Activated CD4-positive, alpha-beta memory T cell treated with anti-CD3 and anti-CD28 coated beads for 36 hours (primary cell): Measurements from ENCODE around the gene CKAP5. TPM values are rescaled to one million over a fixed set of nuclear protein-coding genes. Genes with fewer than 3 reads are reported as not detected.

Experiments used
- CTCF ChIA-PET: fragments of 350-600 bp; sonication (Branson Sonifier 250); formaldehyde crosslinking; loops from one replicate; lab custom pipeline; 2021; ENCODE audit warnings: antibody characterized with exemption, inconsistent platforms; lab: Charles Lee
- POLR2A ChIA-PET: fragments of 350-600 bp; sonication (Branson Sonifier 250); formaldehyde crosslinking; loops from one replicate; lab custom pipeline; 2021; ENCODE audit warnings: antibody characterized with exemption; lab: Charles Lee
- DNase-seq: peaks from one replicate; pipeline ENCODE4 v3.0.0-alpha.2; 2020
- H3K27ac Mint-ChIP-seq: one replicate; pipeline ENCODE4 v1.8.0; 2021; ENCODE audit warnings: mixed read lengths
- H3K27me3 Mint-ChIP-seq: one replicate; pipeline ENCODE4 v1.8.0; 2021; ENCODE audit warnings: mixed read lengths
- H3K36me3 Mint-ChIP-seq: one replicate; pipeline ENCODE4 v1.8.0; 2021; ENCODE audit warnings: mixed read lengths
- H3K4me1 Mint-ChIP-seq: one replicate; pipeline ENCODE4 v1.8.0; 2021; ENCODE audit warnings: low read depth, mixed read lengths
- H3K4me3 Mint-ChIP-seq: one replicate; pipeline ENCODE4 v1.8.0; 2021; ENCODE audit warnings: mild to moderate bottlenecking, mixed read lengths
- H3K9me3 Mint-ChIP-seq: one replicate; pipeline ENCODE4 v1.8.0; 2021; ENCODE audit warnings: mixed read lengths
- intact Hi-C: fragments of 100-400 bp; cut with micrococcal nuclease; formaldehyde crosslinking; loops from one replicate; pipeline ENCODE4 v1.15.1; 2023
- total RNA-seq, 2 experiments: library from RNA; stranded (reverse); gene quantifications; one replicate each; pipeline ENCODE4 v1.2.3, GENCODE V29; 2021

Gene CKAP5
- total RNA-seq, 2 experiments from 2014 or later = 174 TPM

DNA sequence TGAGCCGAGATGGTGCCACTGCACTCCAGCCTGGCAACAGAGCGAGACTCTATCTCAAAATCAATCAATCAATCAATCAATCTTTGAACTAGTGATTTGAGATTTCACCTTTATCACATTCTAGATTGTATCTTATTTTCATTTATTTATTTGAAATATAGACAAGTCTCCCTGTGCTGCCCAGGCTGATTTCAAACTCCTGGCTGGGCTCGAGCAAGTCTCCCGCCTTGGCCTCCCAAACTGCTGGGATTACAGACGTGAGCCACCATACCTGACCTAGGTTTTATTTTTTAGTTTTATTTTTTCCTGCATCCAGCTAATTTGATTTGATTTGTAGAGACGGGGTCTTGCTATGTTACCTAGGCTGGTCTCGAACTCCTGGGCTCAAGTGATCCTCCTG lies 109.9 kb downstream of the CKAP5 start:
- CTCF ChIA-PET = interaction anchor here (0.5 kb wide), 1 partner anchor 299 kb away, joined by 4 read pairs; no protein-coding TSS in a partner anchor

DNA sequence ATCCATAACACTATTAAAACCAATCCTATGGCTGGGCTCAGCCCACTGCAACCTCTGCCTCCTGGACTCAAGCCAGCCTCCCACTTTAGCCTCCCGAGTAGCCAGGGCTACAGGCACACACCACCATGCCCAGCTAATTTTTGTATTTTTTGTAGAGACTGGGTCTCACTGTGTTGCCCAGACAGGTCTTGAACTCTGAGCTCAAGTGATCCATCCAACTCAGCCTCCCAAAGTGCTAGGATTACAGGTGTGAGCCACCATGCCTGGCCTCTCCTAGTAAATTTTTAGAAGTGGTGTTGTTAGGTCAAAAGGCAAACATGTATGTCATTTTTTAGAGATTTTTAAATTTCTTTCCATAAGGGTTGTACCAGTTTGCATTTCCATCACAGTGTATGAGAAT lies 112.8 kb downstream of the CKAP5 start:
- H3K27me3 Mint-ChIP-seq = no peaks in the 10 kb centered on the region
- intact Hi-C loops = no loop called here
- no peak for DNase-seq
- no peaks in the 10 kb centered on the region for H3K36me3 Mint-ChIP-seq
- ChIA-PET CTCF (no interaction called here), POLR2A (no interaction called here)
- H3K9me3 Mint-ChIP-seq = no peaks in the 10 kb centered on the region
- H3K4me1 Mint-ChIP-seq = no peaks in the 10 kb centered on the region
- H3K27ac Mint-ChIP-seq = no peak overlapping the region
- no peak overlapping the region for H3K4me3 Mint-ChIP-seq

More for the DNA sequence above, 109.9 kb downstream of the CKAP5 start:
- no peaks in the 10 kb centered on the region for H3K27me3 Mint-ChIP-seq
- no peaks in the 10 kb centered on the region for H3K9me3 Mint-ChIP-seq
- POLR2A ChIA-PET = no interaction called here
- no peaks in the 10 kb centered on the region for H3K4me1 Mint-ChIP-seq
- no peak overlapping the region for H3K4me3 Mint-ChIP-seq
- H3K27ac Mint-ChIP-seq = no peak overlapping the region
- no peak for DNase-seq
- intact Hi-C loops = no loop called here
- H3K36me3 Mint-ChIP-seq = peaks cover 4% of the 10 kb centered on the region

DNA sequence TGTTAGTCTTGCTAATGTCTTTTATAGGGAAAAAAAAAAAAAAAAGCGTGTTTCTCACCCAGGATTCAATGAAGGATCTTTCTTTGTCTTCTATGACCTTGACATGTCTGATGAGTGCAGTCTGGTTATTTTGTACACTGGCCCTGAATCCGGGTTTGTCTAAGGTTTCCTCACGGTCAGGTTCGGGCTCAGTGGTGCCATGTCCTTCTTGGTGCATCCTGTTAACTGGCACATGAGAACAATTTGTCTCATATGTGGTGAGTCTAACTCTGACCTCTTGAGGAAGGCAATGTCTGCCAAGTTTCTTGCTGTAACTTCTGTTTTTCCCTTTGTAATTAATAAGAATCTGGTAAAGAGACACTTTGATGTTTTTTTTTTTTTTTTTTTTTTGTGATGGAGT lies 114.5 kb downstream of the CKAP5 start:
- intact Hi-C loops = no loop called here
- no peak overlapping the region for H3K27ac Mint-ChIP-seq
- H3K36me3 Mint-ChIP-seq = no peaks in the 10 kb centered on the region
- no peak for DNase-seq
- H3K9me3 Mint-ChIP-seq = no peaks in the 10 kb centered on the region
- ChIA-PET POLR2A (no interaction called here), CTCF (no interaction called here)
- no peak overlapping the region for H3K4me3 Mint-ChIP-seq
- no peaks in the 10 kb centered on the region for H3K4me1 Mint-ChIP-seq
- H3K27me3 Mint-ChIP-seq = no peaks in the 10 kb centered on the region

DNA sequence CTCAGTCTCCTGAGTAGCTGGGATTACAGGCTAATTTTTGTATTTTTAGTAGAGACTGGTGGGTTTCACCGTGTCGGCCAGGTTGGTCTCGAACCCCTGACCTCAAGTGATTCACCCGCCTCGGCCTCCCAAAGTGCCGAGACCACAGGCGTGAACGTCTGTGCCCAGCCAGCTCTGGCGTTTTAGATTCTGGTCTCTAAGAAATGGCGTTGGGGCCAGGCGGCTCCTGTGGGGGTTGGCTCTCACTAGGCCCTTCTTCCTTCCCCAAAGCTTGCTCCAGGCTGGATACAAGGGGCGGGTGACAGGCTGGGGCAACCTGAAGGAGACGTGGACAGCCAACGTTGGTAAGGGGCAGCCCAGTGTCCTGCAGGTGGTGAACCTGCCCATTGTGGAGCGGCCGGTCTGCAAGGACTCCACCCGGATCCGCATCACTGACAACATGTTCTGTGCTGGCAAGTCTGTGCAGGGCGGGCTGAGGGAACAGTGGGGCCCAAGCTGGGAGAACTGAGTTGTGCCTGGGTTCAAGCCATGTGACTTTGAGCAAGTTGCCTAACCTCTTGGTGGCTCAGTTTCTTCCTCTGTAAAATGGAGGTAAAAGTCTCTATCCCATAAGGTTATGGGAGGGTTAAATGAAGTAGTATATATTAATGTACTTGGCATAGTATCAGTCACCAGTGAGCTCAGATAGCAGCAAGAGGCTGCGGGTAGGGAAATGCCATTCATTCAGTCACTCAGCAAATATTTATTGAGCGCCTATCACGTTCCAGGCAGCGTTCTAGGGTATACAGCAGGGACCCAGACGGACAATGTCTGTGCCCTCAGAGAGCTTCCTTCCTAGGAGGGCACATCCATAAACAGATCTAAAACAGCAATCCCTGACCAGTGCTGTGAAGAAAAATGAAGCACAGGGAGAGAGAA lies 116.7 kb downstream of the CKAP5 start:
- DNase-seq = no peak
- Mint-ChIP-seq H3K27me3 (no peaks in the 10 kb centered on the region), H3K4me1 (no peaks in the 10 kb centered on the region), H3K27ac (no peak overlapping the region), H3K4me3 (no peak overlapping the region), H3K36me3 (no peaks in the 10 kb centered on the region), H3K9me3 (no peaks in the 10 kb centered on the region)
- intact Hi-C loops = no loop called here
- ChIA-PET POLR2A (no interaction called here), CTCF (no interaction called here)

DNA sequence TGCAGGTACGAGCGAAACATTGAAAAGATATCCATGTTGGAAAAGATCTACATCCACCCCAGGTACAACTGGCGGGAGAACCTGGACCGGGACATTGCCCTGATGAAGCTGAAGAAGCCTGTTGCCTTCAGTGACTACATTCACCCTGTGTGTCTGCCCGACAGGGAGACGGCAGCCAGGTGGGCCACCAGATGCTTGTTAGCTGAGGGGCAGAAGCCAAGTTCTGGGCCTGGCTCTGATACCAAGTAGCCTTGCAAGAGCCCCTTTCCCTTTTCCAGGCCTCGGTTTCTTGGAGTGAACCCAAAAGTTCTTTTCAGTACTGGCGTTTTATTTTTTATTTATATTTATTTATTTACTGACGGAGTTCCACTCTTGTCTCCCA lies 117.4 kb downstream of the CKAP5 start:
- no peak overlapping the region for H3K4me3 Mint-ChIP-seq
- intact Hi-C loops = no loop called here
- POLR2A ChIA-PET = no interaction called here
- H3K27ac Mint-ChIP-seq = no peak overlapping the region
- CTCF ChIA-PET = no interaction called here
- no peaks in the 10 kb centered on the region for H3K36me3 Mint-ChIP-seq
- H3K9me3 Mint-ChIP-seq = no peaks in the 10 kb centered on the region
- H3K4me1 Mint-ChIP-seq = no peaks in the 10 kb centered on the region
- no peak for DNase-seq
- no peaks in the 10 kb centered on the region for H3K27me3 Mint-ChIP-seq

DNA sequence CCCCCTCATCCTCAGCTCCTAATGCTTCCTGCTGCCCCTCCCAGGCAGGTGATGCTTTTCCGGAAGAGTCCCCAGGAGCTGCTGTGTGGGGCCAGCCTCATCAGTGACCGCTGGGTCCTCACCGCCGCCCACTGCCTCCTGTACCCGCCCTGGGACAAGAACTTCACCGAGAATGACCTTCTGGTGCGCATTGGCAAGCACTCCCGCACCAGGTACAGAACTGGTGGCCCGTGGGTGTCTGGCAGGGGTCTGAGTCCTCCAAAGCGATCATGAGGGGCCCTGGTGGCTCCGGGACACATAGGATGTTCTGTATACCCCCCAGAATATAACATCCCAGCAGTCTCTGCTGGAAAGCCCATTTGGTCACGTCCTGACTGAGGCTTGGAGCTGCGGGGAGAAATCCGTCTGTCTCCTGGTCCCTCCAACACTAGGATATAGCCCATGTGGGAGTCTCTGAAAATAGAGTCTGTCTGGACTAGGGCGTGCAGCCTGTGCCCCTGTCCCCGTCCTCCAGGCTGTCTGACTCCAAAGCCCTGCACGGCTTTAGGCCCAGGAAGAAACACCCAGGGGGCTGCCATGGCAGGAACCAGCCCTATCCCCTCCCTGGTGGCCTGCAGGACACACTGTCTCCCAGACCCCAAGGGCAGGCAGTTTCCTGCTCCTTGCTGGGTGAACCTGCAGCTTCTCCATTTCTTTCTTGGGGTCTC lies 118.0 kb downstream of the CKAP5 start:
- Mint-ChIP-seq H3K4me1 (no peaks in the 10 kb centered on the region), H3K4me3 (no peak overlapping the region), H3K27ac (no peak overlapping the region), H3K36me3 (no peaks in the 10 kb centered on the region), H3K9me3 (no peaks in the 10 kb centered on the region), H3K27me3 (no peaks in the 10 kb centered on the region)
- ChIA-PET POLR2A (no interaction called here), CTCF (no interaction called here)
- intact Hi-C loops = no loop called here
- no peak for DNase-seq

DNA sequence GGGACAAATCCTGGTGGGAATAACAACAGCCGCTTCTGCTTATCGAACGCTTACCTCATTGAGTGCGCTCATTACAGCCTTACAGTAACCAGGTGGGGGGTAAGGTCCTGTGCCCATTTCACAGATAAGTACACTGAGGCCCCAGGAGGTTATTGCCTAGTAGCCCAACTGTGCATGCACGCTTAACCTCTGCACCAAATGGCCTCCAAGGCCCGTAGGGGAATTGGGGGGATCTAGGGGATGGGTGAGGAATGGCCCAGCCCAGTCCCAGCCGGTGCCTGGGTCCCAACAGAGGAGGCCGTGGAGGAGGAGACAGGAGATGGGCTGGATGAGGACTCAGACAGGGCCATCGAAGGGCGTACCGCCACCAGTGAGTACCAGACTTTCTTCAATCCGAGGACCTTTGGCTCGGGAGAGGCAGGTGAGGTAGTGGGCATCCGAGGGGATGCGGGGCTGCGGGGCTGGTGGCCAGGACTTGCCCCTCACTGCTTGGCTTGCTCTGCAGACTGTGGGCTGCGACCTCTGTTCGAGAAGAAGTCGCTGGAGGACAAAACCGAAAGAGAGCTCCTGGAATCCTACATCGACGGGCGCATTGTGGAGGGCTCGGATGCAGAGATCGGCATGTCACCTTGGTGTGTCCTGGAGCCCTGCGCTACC lies 119.7 kb downstream of the CKAP5 start:
- Mint-ChIP-seq H3K9me3 (no peaks in the 10 kb centered on the region), H3K27ac (no peak overlapping the region), H3K36me3 (no peaks in the 10 kb centered on the region), H3K4me3 (no peak overlapping the region), H3K27me3 (no peaks in the 10 kb centered on the region), H3K4me1 (no peaks in the 10 kb centered on the region)
- CTCF ChIA-PET = no interaction called here
- no peak for DNase-seq
- POLR2A ChIA-PET = no interaction called here
- intact Hi-C loops = no loop called here

DNA sequence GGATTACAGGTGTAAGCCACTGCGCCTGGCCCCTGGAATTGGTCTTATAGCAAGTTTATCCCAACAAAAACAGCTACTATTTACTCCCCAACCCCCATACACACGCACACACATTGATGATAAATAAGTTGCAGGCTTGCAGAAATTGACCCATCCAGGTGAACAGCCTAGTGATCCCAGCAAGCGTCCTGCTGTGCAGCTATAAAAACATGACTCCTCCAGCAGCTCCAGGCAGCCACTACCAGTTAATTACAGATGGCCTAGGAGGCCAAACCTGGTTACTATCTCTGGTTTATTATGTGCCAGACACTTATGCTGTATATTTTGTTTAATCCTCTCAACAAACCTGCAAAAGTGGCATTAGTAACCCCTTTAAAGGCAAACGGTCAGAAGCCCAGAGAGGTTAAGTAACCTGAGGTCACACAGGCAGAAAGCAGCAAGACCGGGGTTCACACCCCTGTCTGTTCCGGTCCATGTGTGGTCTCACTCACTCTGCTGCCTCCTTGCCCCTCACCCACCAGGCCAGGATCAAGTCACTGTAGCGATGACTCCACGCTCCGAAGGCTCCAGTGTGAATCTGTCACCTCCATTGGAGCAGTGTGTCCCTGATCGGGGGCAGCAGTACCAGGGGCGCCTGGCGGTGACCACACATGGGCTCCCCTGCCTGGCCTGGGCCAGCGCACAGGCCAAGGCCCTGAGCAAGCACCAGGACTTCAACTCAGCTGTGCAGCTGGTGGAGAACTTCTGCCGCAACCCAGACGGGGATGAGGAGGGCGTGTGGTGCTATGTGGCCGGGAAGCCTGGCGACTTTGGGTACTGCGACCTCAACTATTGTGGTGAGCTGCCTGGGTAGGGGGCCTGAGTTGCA lies 120.5 kb downstream of the CKAP5 start:
- ChIA-PET POLR2A (no interaction called here), CTCF (interaction anchor here (0.7 kb wide), 1 partner anchor 848 kb away, joined by 3 read pairs; no protein-coding TSS in a partner anchor)
- Mint-ChIP-seq H3K4me1 (no peaks in the 10 kb centered on the region), H3K9me3 (no peaks in the 10 kb centered on the region), H3K27me3 (no peaks in the 10 kb centered on the region), H3K4me3 (no peak overlapping the region), H3K36me3 (no peaks in the 10 kb centered on the region), H3K27ac (no peak overlapping the region)
- no peak for DNase-seq
- intact Hi-C loops = no loop called here

DNA sequence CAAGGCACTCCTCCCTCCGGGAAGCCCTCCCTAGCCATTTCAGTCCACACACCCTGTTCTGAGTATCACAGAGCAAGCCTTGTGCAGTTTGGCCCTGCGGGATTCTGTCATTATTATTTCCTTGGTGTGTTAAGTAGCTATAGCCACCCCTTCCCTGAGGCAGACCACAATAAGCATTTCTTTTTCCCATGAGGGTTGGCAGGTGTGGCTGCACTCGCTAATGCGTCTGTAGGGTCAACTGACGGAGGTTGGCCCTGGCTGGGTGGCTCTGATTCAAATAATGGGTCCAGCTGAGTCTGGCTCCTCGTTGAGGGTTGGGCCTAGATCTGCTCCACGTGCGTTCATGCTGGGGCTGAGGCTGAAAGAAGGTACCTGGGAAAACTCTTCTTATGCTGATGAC lies 122.0 kb downstream of the CKAP5 start:
- intact Hi-C loops = no loop called here
- POLR2A ChIA-PET = no interaction called here
- H3K36me3 Mint-ChIP-seq = no peaks in the 10 kb centered on the region
- no peak for DNase-seq
- H3K4me3 Mint-ChIP-seq = no peak overlapping the region
- CTCF ChIA-PET = interaction anchor here (0.6 kb wide), 1 partner anchor 533 kb away, joined by 3 read pairs; no protein-coding TSS in a partner anchor
- no peaks in the 10 kb centered on the region for H3K4me1 Mint-ChIP-seq
- H3K27ac Mint-ChIP-seq = no peak overlapping the region
- no peaks in the 10 kb centered on the region for H3K27me3 Mint-ChIP-seq
- H3K9me3 Mint-ChIP-seq = no peaks in the 10 kb centered on the region

DNA sequence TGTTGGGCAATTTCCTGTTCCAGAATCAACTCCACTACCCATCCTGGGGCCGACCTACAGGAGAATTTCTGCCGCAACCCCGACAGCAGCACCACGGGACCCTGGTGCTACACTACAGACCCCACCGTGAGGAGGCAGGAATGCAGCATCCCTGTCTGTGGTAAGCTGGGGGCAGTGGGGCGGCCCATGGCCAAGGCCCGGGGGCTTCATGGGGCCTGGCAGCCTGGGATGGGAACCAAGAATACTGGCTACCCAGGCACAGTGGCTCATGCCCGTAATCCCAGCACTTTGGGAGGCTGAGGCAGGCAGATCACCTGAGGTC lies 122.8 kb downstream of the CKAP5 start:
- H3K4me1 Mint-ChIP-seq = peaks cover 3% of the 10 kb centered on the region
- ChIA-PET CTCF (no interaction called here), POLR2A (no interaction called here)
- no peaks in the 10 kb centered on the region for H3K27me3 Mint-ChIP-seq
- H3K9me3 Mint-ChIP-seq = no peaks in the 10 kb centered on the region
- intact Hi-C loops = no loop called here
- no peak overlapping the region for H3K27ac Mint-ChIP-seq
- no peak overlapping the region for H3K4me3 Mint-ChIP-seq
- H3K36me3 Mint-ChIP-seq = no peaks in the 10 kb centered on the region
- DNase-seq = no peak

DNA sequence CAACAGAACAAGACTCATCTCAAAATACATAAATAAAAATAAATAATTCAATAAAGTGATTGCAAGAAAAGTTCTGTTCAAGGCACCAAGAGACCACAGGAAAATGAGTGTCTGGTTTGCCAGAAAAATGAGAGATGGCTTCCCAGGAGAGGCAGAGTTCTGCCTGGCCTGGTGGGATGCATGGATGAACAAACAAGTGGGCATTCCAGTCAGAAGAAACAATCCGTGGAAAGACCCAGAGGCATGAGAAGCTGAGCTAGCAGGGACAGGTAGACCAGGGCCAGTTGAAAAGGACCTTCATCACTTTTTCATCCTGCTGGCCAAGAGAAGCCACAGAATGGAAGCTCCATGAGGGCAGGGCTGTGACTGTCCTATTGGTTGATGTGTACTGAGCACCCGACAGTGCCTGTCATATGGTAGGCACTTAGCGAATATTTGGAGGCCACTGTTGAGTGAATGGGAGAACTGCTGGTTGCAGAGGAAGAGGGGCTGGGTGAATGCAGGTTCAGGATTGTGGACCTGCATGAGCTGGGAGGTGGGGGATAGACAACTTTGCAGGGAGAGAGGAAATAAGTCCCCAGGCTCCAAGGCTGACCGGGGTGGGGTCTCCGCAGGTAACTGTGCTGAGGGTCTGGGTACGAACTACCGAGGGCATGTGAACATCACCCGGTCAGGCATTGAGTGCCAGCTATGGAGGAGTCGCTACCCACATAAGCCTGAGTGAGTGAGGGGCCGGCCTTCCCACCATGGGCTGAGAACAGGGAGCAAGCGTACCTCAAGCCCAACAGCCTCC lies 123.3 kb downstream of the CKAP5 start:
- peaks cover 6% of the 10 kb centered on the region for H3K4me1 Mint-ChIP-seq
- intact Hi-C loops = no loop called here
- H3K27ac Mint-ChIP-seq = no peak overlapping the region
- no peaks in the 10 kb centered on the region for H3K36me3 Mint-ChIP-seq
- H3K9me3 Mint-ChIP-seq = no peaks in the 10 kb centered on the region
- CTCF ChIA-PET = no interaction called here
- DNase-seq = no peak
- no peak overlapping the region for H3K4me3 Mint-ChIP-seq
- POLR2A ChIA-PET = no interaction called here
- no peaks in the 10 kb centered on the region for H3K27me3 Mint-ChIP-seq
